Measurements from ENCODE around the gene EPHB2. TPM values are rescaled to one million over a fixed set of nuclear protein-coding genes. Genes with fewer than 3 reads are reported as not detected.

The EPHB2 gene
- total and polyA plus RNA-seq, 2 donors (not counting 3 experiments of a cell fraction or from before 2014, with no cell fraction given): 50.8 to 69.1 TPM

GRCh38 chr1:22913421-22914141 lies 202.9 kb downstream of the EPHB2 start:
- CTCF ChIA-PET: no interaction called here
- Histone ChIP-seq H3K79me2 (ENCODE audit: control insufficient read depth, insufficient read depth, low read length) (no peaks in the 10 kb centered on the region), H3K9ac (replicated peaks; ENCODE audit: extremely low read depth, insufficient read depth, low read length) (no peak overlapping the region), H3K27ac (ENCODE audit: insufficient read depth, low read depth, low read length) (no peak overlapping the region), H3K9me3 (replicated peaks; ENCODE audit: control insufficient read depth, insufficient read depth, low read length) (no peaks in the 10 kb centered on the region), H3K4me3 (replicated peaks in 1 of 3; ENCODE audit: insufficient read depth in 1 of 3, low read depth in 1 of 3, low read length in 3 of 3) (no peak overlapping the region), H3K4me1 (ENCODE audit: control insufficient read depth, extremely low read depth, insufficient read depth, low read length) (no peaks in the 10 kb centered on the region), H3K27me3 (ENCODE audit: control insufficient read depth in 2 of 2, insufficient read depth in 2 of 2, low read length in 2 of 2) (no peaks in the 10 kb centered on the region), H4K20me1 (replicated peaks; ENCODE audit: control insufficient read depth, extremely low read depth, insufficient read depth, low read length) (no peaks in the 10 kb centered on the region), H3K36me3 (ENCODE audit: control insufficient read depth in 2 of 2, extremely low read depth in 1 of 2, insufficient read depth in 2 of 2, low read length in 2 of 2) (peaks cover 3 to 22% of the 10 kb centered on the region in 2 experiments), H3K4me2 (ENCODE audit: insufficient read depth, low read length) (no peak overlapping the region), H3K9me1 (replicated peaks; ENCODE audit: control insufficient read depth, extremely low read depth, insufficient read depth, low read length) (no peaks in the 10 kb centered on the region), H2AFZ (ENCODE audit: low read depth, low read length) (no peak overlapping the region)
- POLR2A ChIA-PET: no interaction called here
- intact Hi-C loops (cut with micrococcal nuclease): no loop called here
- no peak for FAIRE-seq
- no TSS peak for BruUV-seq (replicated peaks)
- no peak for DNase-seq (ENCODE audit: low read depth, low spot score)
- TF ChIP-seq, protein P1, sequence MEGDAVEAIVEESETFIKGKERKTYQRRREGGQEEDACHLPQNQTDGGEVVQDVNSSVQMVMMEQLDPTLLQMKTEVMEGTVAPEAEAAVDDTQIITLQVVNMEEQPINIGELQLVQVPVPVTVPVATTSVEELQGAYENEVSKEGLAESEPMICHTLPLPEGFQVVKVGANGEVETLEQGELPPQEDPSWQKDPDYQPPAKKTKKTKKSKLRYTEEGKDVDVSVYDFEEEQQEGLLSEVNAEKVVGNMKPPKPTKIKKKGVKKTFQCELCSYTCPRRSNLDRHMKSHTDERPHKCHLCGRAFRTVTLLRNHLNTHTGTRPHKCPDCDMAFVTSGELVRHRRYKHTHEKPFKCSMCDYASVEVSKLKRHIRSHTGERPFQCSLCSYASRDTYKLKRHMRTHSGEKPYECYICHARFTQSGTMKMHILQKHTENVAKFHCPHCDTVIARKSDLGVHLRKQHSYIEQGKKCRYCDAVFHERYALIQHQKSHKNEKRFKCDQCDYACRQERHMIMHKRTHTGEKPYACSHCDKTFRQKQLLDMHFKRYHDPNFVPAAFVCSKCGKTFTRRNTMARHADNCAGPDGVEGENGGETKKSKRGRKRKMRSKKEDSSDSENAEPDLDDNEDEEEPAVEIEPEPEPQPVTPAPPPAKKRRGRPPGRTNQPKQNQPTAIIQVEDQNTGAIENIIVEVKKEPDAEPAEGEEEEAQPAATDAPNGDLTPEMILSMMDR (IDR thresholded peaks at IDR 0.05; ENCODE audit: extremely low read depth in 1 of 2, insufficient read depth in 1 of 2, low read depth in 1 of 2, low read length in 2 of 2): no peak
- no peak for TF ChIP-seq GATA2 (IDR thresholded peaks at IDR 0.05; ENCODE audit: insufficient read depth, insufficient read length, low read depth, low read length)
- no peak for TF ChIP-seq MYC (IDR thresholded peaks at IDR 0.05; ENCODE audit: low read depth, low read length)
- TF ChIP-seq MAX (IDR thresholded peaks at IDR 0.05; ENCODE audit: insufficient read depth, insufficient read length): no peak
- TF ChIP-seq POLR2A (IDR thresholded peaks at IDR 0.05; ENCODE audit: low read depth, low read length): no peak
- no peak for TF ChIP-seq FOS (IDR thresholded peaks at IDR 0.05; ENCODE audit: borderline replicate concordance, insufficient read depth, low read length)
- dilution Hi-C loops (cut with MboI; ENCODE audit: extremely low pct_ligation_motif_present, low sequenced_read_pairs): no loop called here
